GM20000 (cell line): Measurements from ENCODE around the gene CCDC57.

Source experiments
- DNase-seq: peaks from one replicate; pipeline ENCODE4 v3.0.0; 2012; ENCODE audit warnings: low spot score
- CTCF ChIP-seq: IDR thresholded peaks from 2 replicates; pipeline ENCODE4 v1.5.1; 2012; ENCODE audit warnings: mild to moderate bottlenecking, control low read depth; ENCODE audit errors: extremely low read depth, missing control alignments

CCDC57 gene

DNA sequence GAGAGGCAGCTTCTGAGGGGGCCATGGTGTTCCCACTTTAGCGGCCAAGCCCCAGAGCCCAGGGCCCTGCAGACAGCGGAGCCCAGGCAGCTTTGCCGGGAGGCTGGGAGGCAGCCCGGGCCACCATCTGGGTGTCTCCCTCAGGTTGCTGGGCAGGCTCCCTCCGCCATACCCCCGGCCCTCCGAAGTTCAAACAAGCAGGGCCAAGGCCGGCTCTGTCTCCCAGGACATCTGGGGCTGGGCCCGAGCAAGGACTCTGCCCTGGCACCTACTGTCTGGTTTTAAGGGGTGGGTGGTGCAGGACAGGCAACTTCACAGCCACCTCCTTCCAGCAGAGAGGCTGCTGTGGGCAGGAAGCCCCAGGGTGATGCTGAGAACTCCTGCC, 149.7 kb downstream of the CCDC57 start:
- DNase-seq = no peak
- TF ChIP-seq CTCF = no peak

- no peak for DNase-seq
- no peak for TF ChIP-seq CTCF
Observed at GRCh38 chr17:82062076-82062983, 150.3 kb downstream of the CCDC57 start.

DNA sequence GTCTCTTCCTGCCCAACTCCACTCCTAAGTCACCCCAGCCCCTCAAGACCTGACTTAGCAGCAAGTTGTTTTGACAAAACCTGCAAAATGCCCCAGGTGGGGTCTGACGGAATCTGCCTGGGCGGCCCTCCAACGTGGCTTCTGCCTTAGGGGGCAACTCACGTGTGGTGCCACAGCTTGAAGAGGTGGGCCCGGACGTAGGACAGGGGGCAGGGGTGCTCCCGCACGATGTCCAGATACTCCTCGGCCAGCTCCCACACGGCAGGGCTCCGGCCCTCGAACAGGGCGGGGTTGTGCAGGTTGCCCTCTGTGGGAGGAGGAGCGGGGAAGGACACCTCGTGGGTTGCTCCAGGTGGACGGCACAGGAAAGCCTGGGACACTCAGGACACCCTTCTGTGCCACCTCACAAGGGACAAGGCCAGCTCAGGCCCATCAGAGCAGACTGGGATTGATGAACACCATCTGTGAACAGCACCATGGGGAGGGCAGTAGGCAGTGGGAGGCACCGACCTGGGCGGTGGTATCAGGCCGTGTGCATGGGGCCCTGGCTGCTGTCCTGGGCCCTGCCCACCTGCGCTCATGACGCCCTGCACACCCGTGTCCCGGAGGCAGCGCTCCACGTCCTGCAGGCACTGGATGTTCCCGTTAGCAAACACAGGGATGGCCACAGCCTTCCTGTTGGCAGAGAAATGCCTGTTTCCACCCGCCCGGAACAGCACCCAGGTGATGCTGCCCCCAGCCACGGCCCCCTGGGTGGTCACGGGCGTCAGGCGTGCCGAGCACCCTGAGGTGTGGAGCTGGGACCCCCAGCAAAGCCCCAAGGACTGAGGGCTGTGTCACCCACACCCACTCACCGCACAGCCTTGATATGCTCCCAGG, 151.4 kb downstream of the CCDC57 start:
- no peak for TF ChIP-seq CTCF
- DNase-seq = no peak

DNA sequence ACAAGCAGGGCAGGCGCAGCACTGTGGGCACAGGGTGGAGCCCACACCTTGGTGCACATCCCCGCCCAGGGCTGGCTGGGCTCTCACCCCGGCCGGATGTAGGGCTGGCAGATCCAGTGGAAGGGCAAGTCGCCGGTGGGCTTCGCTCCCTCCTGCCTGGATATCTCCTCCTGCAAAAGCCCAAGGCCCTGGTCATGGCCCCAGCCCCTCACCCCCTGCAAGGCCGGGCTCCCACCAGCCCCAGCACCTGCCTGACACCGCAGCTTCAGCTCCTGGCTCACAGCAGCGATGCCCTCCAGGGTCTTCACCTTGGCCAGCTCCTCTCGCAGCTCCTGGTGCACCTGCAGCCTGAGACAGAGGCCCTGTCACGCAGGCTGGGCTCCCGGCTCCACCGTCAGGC, 152.0 kb downstream of the CCDC57 start:
- no peak for TF ChIP-seq CTCF
- no peak for DNase-seq

- TF ChIP-seq CTCF = no peak
- DNase-seq = no peak
Observed at GRCh38 chr17:82060001-82060380, 152.7 kb downstream of the CCDC57 start.

DNA sequence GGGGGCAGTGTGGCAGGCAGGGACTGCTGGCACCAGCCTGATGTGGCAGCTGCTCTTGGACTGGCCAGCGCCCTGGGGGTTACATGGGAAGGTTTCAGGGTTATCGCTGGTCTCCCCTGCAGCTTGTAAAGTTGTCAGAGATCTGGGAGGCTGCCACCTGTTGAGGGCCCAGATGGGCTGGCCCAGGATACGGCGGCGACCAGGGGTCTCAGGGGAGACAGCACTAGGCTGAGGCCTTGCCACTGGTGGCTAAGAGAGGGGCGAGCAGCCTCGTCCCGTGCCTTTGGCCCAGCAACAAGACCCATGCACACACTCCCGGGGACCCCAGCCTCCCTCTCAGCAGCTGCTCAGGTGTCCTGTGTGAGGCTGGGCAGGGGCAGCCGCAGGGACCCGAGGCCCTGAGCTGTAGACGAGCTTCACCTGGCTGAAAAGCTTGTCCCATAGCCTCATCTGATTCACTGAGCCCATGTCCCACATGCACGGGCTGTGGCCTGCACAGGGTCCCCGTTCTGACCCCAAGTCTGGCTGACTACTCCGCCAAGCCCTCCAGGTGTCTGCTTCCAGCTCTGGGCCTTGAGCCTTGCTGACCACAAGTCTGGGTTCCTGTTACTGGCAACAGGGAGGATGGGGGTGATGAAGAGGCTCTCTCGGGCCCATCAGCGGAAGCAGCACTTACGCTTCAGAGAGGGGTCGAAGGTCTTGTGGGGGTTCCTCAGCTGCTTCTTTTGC, 153.2 kb downstream of the CCDC57 start:
- no peak for DNase-seq
- TF ChIP-seq CTCF = no peak
